ENCODE measurements around the gene S100G. TPM values are rescaled to one million over a fixed set of nuclear protein-coding genes. Genes with fewer than 3 reads are reported as not detected.
"Not testable (repeated sequence)": the region's sequence is repeated elsewhere in the genome, so short reads cannot be mapped to it uniquely, and the experiment has no call there.

S100G gene
- total RNA-seq (2021) (not detected in 2 replicates), Bru-seq, nascent RNA (not detected), BruChase-seq, experiment 1, labeled RNA remaining after a 2-hour chase (not detected), BruChase-seq, experiment 2, labeled RNA remaining after a 6-hour chase (not detected)
- long read RNA-seq = 0 reads

- Histone ChIP-seq H3F3A (ENCODE audit: insufficient read depth, low read depth) (no peaks in the 10 kb centered on the region), H3K4me1 (replicated peaks; ENCODE audit: insufficient read depth) (no peaks in the 10 kb centered on the region), H3K36me3 (ENCODE audit: low read depth) (no peaks in the 10 kb centered on the region), H3K9me2 (ENCODE audit: insufficient read depth) (no peaks in the 10 kb centered on the region), H3K27me3 (ENCODE audit: insufficient read depth, low read depth) (no peaks in the 10 kb centered on the region), H2AFZ (no peak within 1 kb of the TSS), H3K4me2 (no peak within 1 kb of the TSS), H3K27ac (no peak within 1 kb of the TSS), H4K20me1 (ENCODE audit: insufficient read depth) (no peaks in the 10 kb centered on the region), H3K4me3 (no peak within 1 kb of the TSS), H3K9me3 (ENCODE audit: insufficient read depth, low read depth) (no peaks in the 10 kb centered on the region), H3K79me2 (ENCODE audit: low read depth) (no peaks in the 10 kb centered on the region)
- ChIA-PET POLR2A (ENCODE audit: unreplicated experiment) (no interaction called here), CTCF (no interaction called here)
- BruUV-seq (replicated peaks) = no TSS peak
- intact Hi-C loops (cut with micrococcal nuclease; ENCODE audit: unreplicated experiment) = loop anchor here (10.0 kb wide), 1 partner anchor 45 kb away; no protein-coding TSS in a partner anchor
- no peak for DNase-seq
- TF ChIP-seq EZH2 (IDR thresholded peaks at IDR 0.05; ENCODE audit: low read depth) = no peak
- no peak for TF ChIP-seq CTCF (conservative IDR thresholded peaks at IDR 0.05)
Measured at GRCh38 chrX:16649858-16650257, at the start of gene S100G. S100G (plus strand) TSS chrX:16650158; CDS start chrX:16651007, 849 bp downstream.

- no peaks in the 10 kb centered on the region for H3K27me3 ChIP-seq (ENCODE audit: insufficient read depth, low read depth)
- ChIA-PET POLR2A (ENCODE audit: unreplicated experiment) (no interaction called here), CTCF (no interaction called here)
- TF ChIP-seq CTCF (conservative IDR thresholded peaks at IDR 0.05) (no peak), EZH2 (IDR thresholded peaks at IDR 0.05; ENCODE audit: low read depth) (no peak)
- H3F3A ChIP-seq (ENCODE audit: insufficient read depth, low read depth) = no peaks in the 10 kb centered on the region
- H3K79me2 ChIP-seq (ENCODE audit: low read depth) = no peaks in the 10 kb centered on the region
- H3K27ac ChIP-seq = no peak overlapping the region
- no peaks in the 10 kb centered on the region for H3K4me1 ChIP-seq (replicated peaks; ENCODE audit: insufficient read depth)
- no peak for DNase-seq
- BruUV-seq (replicated peaks) = no TSS peak
- H2AFZ ChIP-seq = no peak overlapping the region
- H3K9me3 ChIP-seq (ENCODE audit: insufficient read depth, low read depth) = no peaks in the 10 kb centered on the region
- no peaks in the 10 kb centered on the region for H4K20me1 ChIP-seq (ENCODE audit: insufficient read depth)
- intact Hi-C loops (cut with micrococcal nuclease; ENCODE audit: unreplicated experiment) = loop anchor here (10.0 kb wide), 1 partner anchor 53 kb away; the partner anchor contains the start of gene S100G
- no peaks in the 10 kb centered on the region for H3K9me2 ChIP-seq (ENCODE audit: insufficient read depth)
- no peak overlapping the region for H3K4me3 ChIP-seq
- no peaks in the 10 kb centered on the region for H3K36me3 ChIP-seq (ENCODE audit: low read depth)
- H3K4me2 ChIP-seq = no peak overlapping the region
Measured at GRCh38 chrX:16601885-16602284, 48.1 kb upstream of the S100G start.

- H3K9me2 ChIP-seq (ENCODE audit: insufficient read depth); H3K27me3 ChIP-seq (ENCODE audit: insufficient read depth, low read depth); CTCF ChIA-PET; BruUV-seq (replicated peaks); H3K4me1 ChIP-seq (replicated peaks; ENCODE audit: insufficient read depth); H2AFZ ChIP-seq; H3K79me2 ChIP-seq (ENCODE audit: low read depth); H3F3A ChIP-seq (ENCODE audit: insufficient read depth, low read depth); POLR2A ChIA-PET (ENCODE audit: unreplicated experiment); H4K20me1 ChIP-seq (ENCODE audit: insufficient read depth); DNase-seq; H3K9me3 ChIP-seq (ENCODE audit: insufficient read depth, low read depth); H3K36me3 ChIP-seq (ENCODE audit: low read depth); H3K4me2 ChIP-seq; H3K4me3 ChIP-seq; H3K27ac ChIP-seq: not testable (repeated sequence)
- intact Hi-C loops (cut with micrococcal nuclease; ENCODE audit: unreplicated experiment) = loop anchor here (10.0 kb wide), 1 partner anchor 52 kb away; the partner anchor contains the start of gene S100G
Measured at GRCh38 chrX:16603235-16603634, 46.7 kb upstream of the S100G start.

- no peak for TF ChIP-seq CTCF (conservative IDR thresholded peaks at IDR 0.05)
- TF ChIP-seq EZH2 (IDR thresholded peaks at IDR 0.05; ENCODE audit: low read depth) = no peak
- Histone ChIP-seq H3K4me2 (no peak overlapping the region), H4K20me1 (ENCODE audit: insufficient read depth) (no peaks in the 10 kb centered on the region), H3F3A (ENCODE audit: insufficient read depth, low read depth) (no peaks in the 10 kb centered on the region), H3K27ac (no peak overlapping the region), H2AFZ (no peak overlapping the region), H3K4me3 (no peak overlapping the region), H3K27me3 (ENCODE audit: insufficient read depth, low read depth) (no peaks in the 10 kb centered on the region), H3K79me2 (ENCODE audit: low read depth) (no peaks in the 10 kb centered on the region), H3K4me1 (replicated peaks; ENCODE audit: insufficient read depth) (no peaks in the 10 kb centered on the region), H3K9me3 (ENCODE audit: insufficient read depth, low read depth) (no peaks in the 10 kb centered on the region), H3K9me2 (ENCODE audit: insufficient read depth) (no peaks in the 10 kb centered on the region), H3K36me3 (ENCODE audit: low read depth) (no peaks in the 10 kb centered on the region)
- no peak for DNase-seq
- intact Hi-C loops (cut with micrococcal nuclease; ENCODE audit: unreplicated experiment) = loop anchor here (10.0 kb wide), 1 partner anchor 51 kb away; the partner anchor contains the start of gene S100G
- no TSS peak for BruUV-seq (replicated peaks)
- ChIA-PET CTCF (no interaction called here), POLR2A (ENCODE audit: unreplicated experiment) (no interaction called here)
Measured at GRCh38 chrX:16603822-16604221, 46.1 kb upstream of the S100G start.

Data from PC-9 (cell line).